Left lung (tissue), 10 donors: Measurements from ENCODE around the gene ETNPPL. TPM values are rescaled to one million over a fixed set of nuclear protein-coding genes. Genes with fewer than 3 reads are reported as not detected.

Experiments
- ATAC-seq: fragments of 200-7000 bp; cut with Tn5 transposase; one replicate; pipeline ENCODE4 v1.9.1; 2020; ENCODE audit warnings: moderate library complexity
- DNase-seq, 4 donors: peaks; one replicate each; pipeline ENCODE4 v3.0.0-alpha.2; 2013 to 2020
- H3K27ac ChIP-seq, 2 donors: fragments of 200-600 bp; sonication (generic) in 1 of 2; one replicate each; pipeline versions ENCODE4 v1.5.0 to v1.8.0; 2020 to 2021
- H3K27me3 ChIP-seq, 2 donors: fragments of 200-600 bp; sonication (generic) in 1 of 2; one replicate each; pipeline versions ENCODE4 v1.5.0 to v1.8.0; 2020 to 2021
- H3K36me3 ChIP-seq, 2 donors: fragments of 200-600 bp; sonication (generic) in 1 of 2; one replicate each; pipeline versions ENCODE4 v1.5.0 to v1.8.0; 2020 to 2021
- H3K4me1 ChIP-seq, 2 donors: fragments of 200-600 bp; one replicate each; pipeline ENCODE4 v1.8.0; 2021
- H3K4me3 ChIP-seq, 2 donors: fragments of 200-600 bp; sonication (generic) in 1 of 2; one replicate each; pipeline versions ENCODE4 v1.5.0 to v1.8.0; 2020 to 2021; ENCODE audit warnings: mild to moderate bottlenecking in 1 of 2
- H3K9me3 ChIP-seq, 2 donors: fragments of 200-600 bp; sonication (generic) in 1 of 2; one replicate each; pipeline versions ENCODE4 v1.5.0 to v1.8.0; 2020 to 2021
- intact Hi-C, 2 donors: fragments of 100-400 bp; cut with DNase I; formaldehyde crosslinking; loops; one replicate each; pipeline versions ENCODE4 v1.11.2 to v1.14.2; 2022
- polyA plus RNA-seq, 6 donors: library from polyadenylated mRNA; unstranded; fragments of 120-200 nt; gene quantifications; one replicate each; pipeline ENCODE4 v1.2.1, GENCODE V29; 2013; ENCODE audit not compliant: insufficient read length in 6 of 6
- total RNA-seq, 2 donors: library from RNA; stranded (reverse); fragmentation: NEBNext Ultra II Directional; extraction: Animal tissue kit (Norgen Biotek cat#: 25700); gene quantifications; one replicate each; pipeline ENCODE4 v1.2.1, GENCODE V29; 2021
- TF ChIP-seq, protein P1 (sequence below), 2 donors: fragments of 200-600 bp; sonication (generic) in 1 of 2; IDR thresholded peaks; one replicate each; pipeline versions ENCODE4 v1.5.0 to v1.8.0; 2021; ENCODE audit warnings: antibody characterized with exemption in 2 of 2
- donor health status: DM: no; HTN: yes; CAD: no.
- donor health status: DM: no; HTN: no; CAD: no.

ETNPPL gene
- total and polyA plus RNA-seq, 8 donors = not detected

- H3K9me3 ChIP-seq = no peaks in the 10 kb centered on the region
- no peak overlapping the region for H3K27ac ChIP-seq
- no peaks in the 10 kb centered on the region for H3K36me3 ChIP-seq
- ATAC-seq (no peak), DNase-seq (no peak)
- H3K4me1 ChIP-seq = no peaks in the 10 kb centered on the region
- no peaks in the 10 kb centered on the region for H3K27me3 ChIP-seq
- TF ChIP-seq, protein P1, sequence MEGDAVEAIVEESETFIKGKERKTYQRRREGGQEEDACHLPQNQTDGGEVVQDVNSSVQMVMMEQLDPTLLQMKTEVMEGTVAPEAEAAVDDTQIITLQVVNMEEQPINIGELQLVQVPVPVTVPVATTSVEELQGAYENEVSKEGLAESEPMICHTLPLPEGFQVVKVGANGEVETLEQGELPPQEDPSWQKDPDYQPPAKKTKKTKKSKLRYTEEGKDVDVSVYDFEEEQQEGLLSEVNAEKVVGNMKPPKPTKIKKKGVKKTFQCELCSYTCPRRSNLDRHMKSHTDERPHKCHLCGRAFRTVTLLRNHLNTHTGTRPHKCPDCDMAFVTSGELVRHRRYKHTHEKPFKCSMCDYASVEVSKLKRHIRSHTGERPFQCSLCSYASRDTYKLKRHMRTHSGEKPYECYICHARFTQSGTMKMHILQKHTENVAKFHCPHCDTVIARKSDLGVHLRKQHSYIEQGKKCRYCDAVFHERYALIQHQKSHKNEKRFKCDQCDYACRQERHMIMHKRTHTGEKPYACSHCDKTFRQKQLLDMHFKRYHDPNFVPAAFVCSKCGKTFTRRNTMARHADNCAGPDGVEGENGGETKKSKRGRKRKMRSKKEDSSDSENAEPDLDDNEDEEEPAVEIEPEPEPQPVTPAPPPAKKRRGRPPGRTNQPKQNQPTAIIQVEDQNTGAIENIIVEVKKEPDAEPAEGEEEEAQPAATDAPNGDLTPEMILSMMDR (IDR thresholded peaks at IDR 0.05) = no peak
- intact Hi-C loops = no loop called here
- no peak overlapping the region for H3K4me3 ChIP-seq
Measured at GRCh38 chr4:108703966-108704365, 58.9 kb downstream of the ETNPPL start.

GRCh38 chr4:108703370-108703769 is 59.5 kb downstream of the ETNPPL start:
- TF ChIP-seq, protein P1 (IDR thresholded peaks at IDR 0.05) = no peak
- H3K4me3 ChIP-seq = no peak overlapping the region
- H3K36me3 ChIP-seq = no peaks in the 10 kb centered on the region
- H3K4me1 ChIP-seq = no peaks in the 10 kb centered on the region
- H3K9me3 ChIP-seq = no peaks in the 10 kb centered on the region
- H3K27ac ChIP-seq = no peak overlapping the region
- H3K27me3 ChIP-seq = no peaks in the 10 kb centered on the region
- ATAC-seq = no peak
- no peak for DNase-seq
- intact Hi-C loops = no loop called here

GRCh38 chr4:108702960-108703359 is 59.9 kb downstream of the ETNPPL start:
- intact Hi-C loops = no loop called here
- TF ChIP-seq, protein P1 (IDR thresholded peaks at IDR 0.05) = no peak

DNA sequence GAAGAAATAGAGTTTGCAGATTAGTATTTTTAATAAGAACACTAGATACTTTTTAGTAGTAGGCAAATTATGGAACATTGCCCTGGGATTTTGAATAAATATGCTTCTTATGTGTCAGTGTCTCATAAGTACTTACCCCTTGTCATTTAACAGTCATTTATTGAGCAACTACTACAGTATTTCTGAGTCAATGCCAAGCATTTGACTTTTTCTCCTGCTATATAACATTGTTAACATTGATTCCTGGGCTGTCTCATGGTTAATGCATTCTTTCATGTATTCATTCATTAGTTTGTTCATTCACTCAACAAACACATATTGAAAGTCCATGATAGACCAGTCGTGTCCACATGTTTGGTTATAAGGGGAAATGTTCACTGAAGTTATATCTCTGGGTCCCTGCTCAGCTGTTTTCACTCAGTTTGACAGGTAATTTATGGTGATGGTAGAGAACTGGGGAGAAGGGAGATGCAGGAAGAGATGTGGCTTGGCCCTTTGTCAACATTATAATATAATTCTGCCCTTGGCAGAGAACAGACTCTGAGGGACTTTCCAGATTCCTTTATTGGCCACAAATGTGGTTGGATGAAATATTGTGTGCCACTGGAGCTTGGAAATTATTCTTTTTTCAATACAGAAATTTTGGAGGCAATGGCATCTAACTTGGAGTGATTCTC is 62.6 kb downstream of the ETNPPL start:
- intact Hi-C loops = no loop called here
- DNase-seq = no peak

More at GRCh38 chr4:108702960-108703359, 59.9 kb downstream of the ETNPPL start:
- Histone ChIP-seq H3K27ac (no peak overlapping the region), H3K9me3 (no peaks in the 10 kb centered on the region), H3K27me3 (no peaks in the 10 kb centered on the region), H3K36me3 (no peaks in the 10 kb centered on the region), H3K4me3 (no peak overlapping the region), H3K4me1 (no peaks in the 10 kb centered on the region)
- DNase-seq (no peak), ATAC-seq (no peak)

GRCh38 chr4:108696160-108696559 is 66.7 kb downstream of the ETNPPL start:
- TF ChIP-seq, protein P1 (IDR thresholded peaks at IDR 0.05) = no peak
- Histone ChIP-seq H3K36me3 (no peaks in the 10 kb centered on the region), H3K4me1 (no peaks in the 10 kb centered on the region), H3K9me3 (no peaks in the 10 kb centered on the region), H3K4me3 (no peak overlapping the region), H3K27me3 (no peaks in the 10 kb centered on the region), H3K27ac (no peak overlapping the region)
- ATAC-seq = no peak
- no peak for DNase-seq
- intact Hi-C loops = no loop called here

More for the DNA sequence above, 62.6 kb downstream of the ETNPPL start:
- Histone ChIP-seq H3K27me3 (no peaks in the 10 kb centered on the region), H3K36me3 (no peaks in the 10 kb centered on the region), H3K4me3 (no peak overlapping the region), H3K27ac (no peak overlapping the region), H3K4me1 (no peaks in the 10 kb centered on the region), H3K9me3 (no peaks in the 10 kb centered on the region)
- no peak for ATAC-seq
- TF ChIP-seq, protein P1 (IDR thresholded peaks at IDR 0.05) = no peak
